ENCODE measurements around the gene AACS. TPM values are rescaled to one million over a fixed set of nuclear protein-coding genes. Genes with fewer than 3 reads are reported as not detected.
"Not testable (repeated sequence)": the region's sequence is repeated elsewhere in the genome, so short reads cannot be mapped to it uniquely, and the experiment has no call there.

The AACS gene
- total RNA-seq, 4 donors from 2014 or later = 29.4 to 46.6 (median 37.1) TPM

DNA sequence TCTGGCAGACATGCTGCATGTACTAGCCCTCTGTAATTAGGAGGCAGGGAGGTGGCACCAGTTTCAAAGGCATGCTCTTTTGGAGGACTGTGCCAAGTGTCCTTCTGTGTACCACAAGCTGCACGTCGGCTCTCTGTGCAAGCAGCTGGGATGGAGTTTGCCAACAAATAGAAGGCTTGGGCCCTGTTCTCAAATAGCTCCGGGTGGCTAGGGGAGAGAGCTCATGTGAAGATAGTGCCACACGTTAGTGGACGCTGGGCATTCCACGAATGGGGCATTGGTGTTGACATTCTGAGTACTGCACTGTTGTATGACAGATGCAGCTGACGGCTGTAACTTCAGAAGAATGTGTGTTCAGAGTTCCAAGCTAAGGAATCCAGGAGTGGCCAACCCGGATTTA lies 4.4 kb downstream of the AACS start:
- no peak for DNase-seq
- peaks cover 0 to 8% (median 0%) of the 10 kb centered on the region in 3 donors for H3K36me3 ChIP-seq
- TF ChIP-seq POLR2A (IDR thresholded peaks at IDR 0.05) (no peak), CTCF (IDR thresholded peaks at IDR 0.05) (no peak)
- no peaks in the 10 kb centered on the region for H3K9me3 ChIP-seq
- no peaks in the 10 kb centered on the region for H3K27me3 ChIP-seq
- no peak overlapping the region for H3K4me3 ChIP-seq
- H3K27ac ChIP-seq = no peak overlapping the region
- H3K4me1 ChIP-seq = peaks cover 0 to 19% (median 1%) of the 10 kb centered on the region in 4 donors

DNA sequence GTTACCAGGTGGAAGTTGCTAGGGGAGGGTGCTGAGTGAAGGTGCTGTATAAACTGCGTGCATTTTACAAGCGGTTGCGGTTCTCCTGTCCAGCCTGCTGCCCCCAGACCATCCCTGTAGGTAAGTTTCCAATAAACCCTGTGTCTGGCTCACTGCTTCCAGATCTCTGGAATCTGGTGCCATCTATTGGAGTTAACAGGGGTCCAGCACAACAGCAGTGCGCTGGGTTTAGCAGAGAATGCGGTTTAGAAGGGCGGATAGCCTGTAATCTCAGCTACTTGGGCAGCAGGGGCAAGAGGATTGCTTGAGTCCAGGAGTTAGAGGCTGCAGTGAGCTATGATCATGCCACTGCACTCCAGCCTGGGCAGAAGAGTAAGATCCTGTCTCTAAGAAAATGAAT lies 4.9 kb downstream of the AACS start:
- Histone ChIP-seq H3K9me3 (no peaks in the 10 kb centered on the region), H3K27ac (no peak overlapping the region), H3K27me3 (no peaks in the 10 kb centered on the region), H3K36me3 (peaks cover 0 to 13% (median 0%) of the 10 kb centered on the region in 3 donors), H3K4me1 (peaks cover 0 to 19% (median 0%) of the 10 kb centered on the region in 4 donors), H3K4me3 (no peak overlapping the region)
- DNase-seq = no peak
- TF ChIP-seq CTCF (IDR thresholded peaks at IDR 0.05) (no peak), POLR2A (IDR thresholded peaks at IDR 0.05) (no peak)

DNA sequence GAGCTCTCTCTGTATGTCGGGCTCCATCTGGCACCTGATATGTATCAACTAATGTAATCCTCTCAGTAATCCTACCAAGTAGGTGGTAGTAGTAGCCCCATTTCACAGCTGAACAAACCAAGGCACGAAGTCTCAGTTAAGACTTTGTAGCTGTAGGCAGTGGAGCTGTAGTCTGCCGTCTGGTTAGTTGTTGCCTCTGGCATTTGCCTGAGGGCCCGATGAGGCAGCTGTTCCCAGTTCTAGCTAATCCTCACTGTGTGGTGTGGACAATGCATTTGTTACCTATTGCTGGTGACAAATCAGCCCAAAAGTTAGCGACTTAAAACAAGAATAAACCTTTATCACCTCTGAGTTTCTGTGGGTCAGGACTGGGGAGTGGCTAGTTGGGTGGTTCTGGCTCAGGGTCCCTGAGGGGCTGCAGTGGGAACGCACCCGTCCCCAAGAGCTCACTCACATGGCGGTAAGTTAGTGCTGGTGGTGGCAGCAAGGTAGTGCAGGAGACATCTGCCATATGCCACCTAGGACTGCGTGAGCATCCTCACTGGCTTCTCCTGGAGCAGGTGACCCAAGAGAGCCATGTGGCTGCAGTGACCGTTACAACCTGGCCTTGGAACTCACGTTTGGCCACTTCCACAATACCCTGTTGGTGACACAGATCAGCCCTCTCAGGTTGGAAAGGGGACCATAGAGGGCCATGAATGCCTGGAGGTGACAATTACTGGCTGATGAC lies 5.6 kb downstream of the AACS start:
- H3K4me3 ChIP-seq = no peak overlapping the region
- H3K36me3 ChIP-seq = peaks cover 0 to 14% (median 0%) of the 10 kb centered on the region in 3 donors
- no peaks in the 10 kb centered on the region for H3K27me3 ChIP-seq
- H3K27ac ChIP-seq = no peak overlapping the region
- peaks cover 0 to 16% (median 0%) of the 10 kb centered on the region in 4 donors for H3K4me1 ChIP-seq
- no peaks in the 10 kb centered on the region for H3K9me3 ChIP-seq
- DNase-seq = no peak
- TF ChIP-seq POLR2A (IDR thresholded peaks at IDR 0.05) (no peak), CTCF (IDR thresholded peaks at IDR 0.05) (no peak)

GRCh38 chr12:125071456-125071855 lies 6.2 kb downstream of the AACS start:
- H3K27me3 ChIP-seq = no peaks in the 10 kb centered on the region
- H3K36me3 ChIP-seq = peaks cover 0 to 17% (median 0%) of the 10 kb centered on the region in 3 donors
- DNase-seq = no peak
- H3K4me3 ChIP-seq = no peak overlapping the region
- peaks cover 0 to 9% (median 0%) of the 10 kb centered on the region in 4 donors for H3K4me1 ChIP-seq
- H3K27ac ChIP-seq = no peak overlapping the region
- H3K9me3 ChIP-seq = no peaks in the 10 kb centered on the region
- TF ChIP-seq POLR2A (IDR thresholded peaks at IDR 0.05) (no peak), CTCF (IDR thresholded peaks at IDR 0.05) (no peak)

DNA sequence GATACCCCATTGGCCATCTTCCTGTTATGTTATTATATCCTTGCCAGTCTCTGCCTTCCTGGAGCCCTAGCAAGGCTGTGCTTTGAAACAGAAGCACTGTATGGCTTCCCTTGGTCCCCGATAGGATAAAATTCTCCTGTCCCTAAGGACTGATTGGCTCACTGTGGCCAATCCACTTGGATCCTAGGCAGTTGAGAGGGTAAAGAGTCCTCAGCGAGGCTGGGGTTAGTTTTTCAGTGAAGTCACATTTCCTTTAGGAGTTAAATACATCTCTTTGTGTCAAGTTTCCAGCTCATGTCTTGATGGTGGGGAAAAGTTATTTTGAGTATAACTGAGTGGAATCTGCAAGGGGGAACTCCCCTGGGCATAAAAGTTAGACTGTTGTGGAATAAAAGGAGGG lies 7.3 kb downstream of the AACS start:
- TF ChIP-seq CTCF (IDR thresholded peaks at IDR 0.05) (no peak), POLR2A (IDR thresholded peaks at IDR 0.05) (no peak)

DNA sequence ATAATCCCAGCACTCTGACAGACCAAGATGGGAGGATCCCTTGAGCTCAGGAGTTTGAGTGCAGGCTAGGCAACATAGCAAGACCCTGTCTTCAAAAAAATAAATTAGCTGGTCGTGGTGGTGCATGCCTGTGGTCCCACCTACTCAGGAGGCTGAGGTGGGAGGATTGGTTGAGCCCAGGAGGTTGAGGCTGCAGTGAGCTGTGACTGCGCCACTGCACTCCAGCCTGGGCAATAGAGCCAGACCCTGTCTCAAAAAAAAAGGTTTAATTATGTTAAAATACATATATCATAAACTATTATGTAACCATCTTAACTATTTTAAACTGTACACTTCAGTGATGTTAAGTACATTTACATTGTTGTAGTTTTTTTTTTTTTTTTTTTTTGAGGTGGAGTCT lies 9.1 kb downstream of the AACS start:
- peaks cover 0 to 32% (median 0%) of the 10 kb centered on the region in 3 donors for H3K36me3 ChIP-seq
- DNase-seq, H3K4me3 ChIP-seq, H3K27ac ChIP-seq, H3K27me3 ChIP-seq, H3K9me3 ChIP-seq, H3K4me1 ChIP-seq: not testable (repeated sequence)

More for the DNA sequence above, 7.3 kb downstream of the AACS start:
- no peak for DNase-seq
- Histone ChIP-seq H3K36me3 (peaks cover 0 to 25% (median 0%) of the 10 kb centered on the region in 3 donors), H3K27me3 (no peaks in the 10 kb centered on the region), H3K9me3 (no peaks in the 10 kb centered on the region), H3K27ac (no peak overlapping the region), H3K4me3 (no peak overlapping the region), H3K4me1 (no peaks in the 10 kb centered on the region)
